WERI-Rb-1 (cell line): Measurements from ENCODE around the gene OR6X1.

Experiments
- DNase-seq: peaks from one replicate; pipeline ENCODE4 v3.0.0-alpha.2; 2020
- H3K27ac ChIP-seq: fragments of 250-450 bp; sonication (Bioruptor Pico); 2 replicates; pipeline ENCODE4 v1.5.1; 2020; ENCODE audit warnings: mild to moderate bottlenecking, moderate library complexity
- H3K27me3 ChIP-seq: fragments of 250-450 bp; sonication (Bioruptor Pico); 2 replicates; pipeline ENCODE4 v1.5.1; 2021; ENCODE audit warnings: mild to moderate bottlenecking, low read depth, moderate library complexity; ENCODE audit not compliant: insufficient read depth, severe bottlenecking
- H3K36me3 ChIP-seq: fragments of 250-450 bp; sonication (Bioruptor Pico); 2 replicates; pipeline ENCODE4 v1.5.1; 2020; ENCODE audit warnings: mild to moderate bottlenecking, moderate library complexity
- H3K4me3 ChIP-seq: 2 replicates; pipeline ENCODE4 v1.5.1; 2011; ENCODE audit warnings: low read depth, mild to moderate bottlenecking, control low read depth, low read length
- H3K9me3 ChIP-seq: fragments of 250-450 bp; sonication (Bioruptor Pico); 2 replicates; pipeline ENCODE4 v1.5.1; 2021; ENCODE audit warnings: mild to moderate bottlenecking, moderate library complexity; ENCODE audit not compliant: severe bottlenecking
- CTCF ChIP-seq: IDR thresholded peaks from 2 replicates; pipeline ENCODE4 v1.5.1; 2011; ENCODE audit warnings: low read depth, mild to moderate bottlenecking, control low read depth, inconsistent platforms, low read length

The OR6X1 gene

GRCh38 chr11:123707206-123707605 lies 47.1 kb downstream of the OR6X1 start:
- no peak for TF ChIP-seq CTCF
- H3K27me3 ChIP-seq = no peaks in the 10 kb centered on the region

GRCh38 chr11:123704341-123704740 lies 50.0 kb downstream of the OR6X1 start:
- H3K9me3 ChIP-seq = peaks cover 4% of the 10 kb centered on the region
- no peak overlapping the region for H3K4me3 ChIP-seq
- DNase-seq = peak; percentile 78
- no peaks in the 10 kb centered on the region for H3K36me3 ChIP-seq
- TF ChIP-seq CTCF = no peak
- no peaks in the 10 kb centered on the region for H3K27me3 ChIP-seq
- H3K27ac ChIP-seq = peak overlapping the region; percentile 52

More at GRCh38 chr11:123707206-123707605, 47.1 kb downstream of the OR6X1 start:
- DNase-seq = no peak
- Histone ChIP-seq H3K36me3 (no peaks in the 10 kb centered on the region), H3K27ac (no peak overlapping the region), H3K4me3 (no peak overlapping the region), H3K9me3 (no peaks in the 10 kb centered on the region)
